ENCODE results near the gene CSRNP3. TPM values are rescaled to one million over a fixed set of nuclear protein-coding genes. Genes with fewer than 3 reads are reported as not detected.

CSRNP3 gene
- total and polyA plus RNA-seq, 2 donors (not counting 3 experiments of a cell fraction or from before 2014, with no cell fraction given): not detected

DNA sequence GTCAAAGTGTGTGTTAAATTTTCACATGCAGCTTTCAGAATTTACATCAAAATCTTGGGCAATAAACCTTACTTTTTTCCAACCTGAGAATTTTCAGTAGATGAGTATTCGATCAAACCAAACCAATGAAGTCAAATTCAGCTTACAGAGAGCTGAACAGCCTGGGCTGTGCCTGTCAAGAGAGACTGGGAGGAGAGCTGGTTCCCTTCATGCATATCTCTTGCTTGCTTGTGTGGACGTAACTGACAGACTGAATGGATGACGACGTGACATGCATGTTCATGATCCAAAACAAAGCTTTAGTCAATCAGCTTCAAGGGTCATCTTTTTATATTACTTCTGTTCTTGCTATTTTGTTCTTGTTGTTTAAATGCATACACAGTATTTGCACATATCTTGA, 179.3 kb downstream of the CSRNP3 start:
- H3K9ac ChIP-seq (replicated peaks; ENCODE audit: extremely low read depth, insufficient read depth, low read length): no peak overlapping the region
- intact Hi-C loops (cut with micrococcal nuclease): no loop called here
- H3K36me3 ChIP-seq (ENCODE audit: control insufficient read depth in 2 of 2, extremely low read depth in 1 of 2, insufficient read depth in 2 of 2, low read length in 2 of 2): no peaks in the 10 kb centered on the region
- BruUV-seq (replicated peaks): no TSS peak
- no peaks in the 10 kb centered on the region for H3K9me1 ChIP-seq (replicated peaks; ENCODE audit: control insufficient read depth, extremely low read depth, insufficient read depth, low read length)
- DNase-seq (ENCODE audit: low read depth, low spot score) (no peak), FAIRE-seq (no peak)
- H4K20me1 ChIP-seq (replicated peaks; ENCODE audit: control insufficient read depth, extremely low read depth, insufficient read depth, low read length): no peaks in the 10 kb centered on the region
- no peak overlapping the region for H3K4me2 ChIP-seq (ENCODE audit: insufficient read depth, low read length)
- H3K27me3 ChIP-seq (ENCODE audit: control insufficient read depth in 2 of 2, insufficient read depth in 2 of 2, low read length in 2 of 2): peaks cover 2% of the 10 kb centered on the region in 2 experiments
- no peak overlapping the region for H3K4me3 ChIP-seq (replicated peaks in 1 of 3; ENCODE audit: insufficient read depth in 1 of 3, low read depth in 1 of 3, low read length in 3 of 3)
- dilution Hi-C loops (cut with MboI; ENCODE audit: extremely low pct_ligation_motif_present, low sequenced_read_pairs): no loop called here
- H3K9me3 ChIP-seq (replicated peaks; ENCODE audit: control insufficient read depth, insufficient read depth, low read length): no peaks in the 10 kb centered on the region
- H3K4me1 ChIP-seq (ENCODE audit: control insufficient read depth, extremely low read depth, insufficient read depth, low read length): no peaks in the 10 kb centered on the region
- ChIA-PET CTCF (no interaction called here), POLR2A (no interaction called here)
- TF ChIP-seq FOS (IDR thresholded peaks at IDR 0.05; ENCODE audit: borderline replicate concordance, insufficient read depth, low read length) (no peak), JUN (IDR thresholded peaks at IDR 0.05; ENCODE audit: borderline replicate concordance, insufficient read depth, insufficient read length, low read depth) (no peak), EZH2 (IDR thresholded peaks at IDR 0.05; ENCODE audit: borderline replicate concordance, low read depth, low read length, severe bottlenecking) (no peak), POLR2AphosphoS5 (IDR thresholded peaks at IDR 0.05; ENCODE audit: insufficient read depth, low read depth, low read length) (no peak)
- no peaks in the 10 kb centered on the region for H3K79me2 ChIP-seq (ENCODE audit: control insufficient read depth, insufficient read depth, low read length)
- H3K27ac ChIP-seq (ENCODE audit: insufficient read depth, low read depth, low read length): no peak overlapping the region
- no peak overlapping the region for H2AFZ ChIP-seq (ENCODE audit: low read depth, low read length)

DNA sequence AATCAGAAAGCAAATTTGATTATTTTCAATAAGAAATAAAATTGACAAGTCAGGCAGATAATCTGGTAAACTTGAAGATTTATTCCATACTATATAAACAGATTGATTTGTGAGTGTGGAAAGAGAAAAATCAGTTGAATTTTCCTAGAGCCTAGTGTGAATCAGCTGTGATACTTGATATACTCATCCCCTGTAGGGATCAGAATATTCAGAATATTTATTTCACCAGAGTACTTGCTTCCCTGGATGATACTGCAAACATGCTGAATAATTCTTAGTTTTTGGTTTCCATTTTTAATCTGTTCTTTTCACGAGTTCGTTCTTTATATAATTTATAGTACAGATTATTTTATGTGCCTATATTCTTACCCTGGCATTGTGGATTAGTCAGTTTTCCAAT, 181.7 kb downstream of the CSRNP3 start:
- FAIRE-seq (no peak), DNase-seq (ENCODE audit: low read depth, low spot score) (no peak)
- no peak overlapping the region for H3K27ac ChIP-seq (ENCODE audit: insufficient read depth, low read depth, low read length)
- dilution Hi-C loops (cut with MboI; ENCODE audit: extremely low pct_ligation_motif_present, low sequenced_read_pairs): no loop called here
- H3K9me3 ChIP-seq (replicated peaks; ENCODE audit: control insufficient read depth, insufficient read depth, low read length): no peaks in the 10 kb centered on the region
- no peaks in the 10 kb centered on the region for H4K20me1 ChIP-seq (replicated peaks; ENCODE audit: control insufficient read depth, extremely low read depth, insufficient read depth, low read length)
- peaks cover 2% of the 10 kb centered on the region in 2 experiments for H3K27me3 ChIP-seq (ENCODE audit: control insufficient read depth in 2 of 2, insufficient read depth in 2 of 2, low read length in 2 of 2)
- no peak overlapping the region for H3K9ac ChIP-seq (replicated peaks; ENCODE audit: extremely low read depth, insufficient read depth, low read length)
- no peak overlapping the region for H3K4me3 ChIP-seq (replicated peaks in 1 of 3; ENCODE audit: insufficient read depth in 1 of 3, low read depth in 1 of 3, low read length in 3 of 3)
- H3K36me3 ChIP-seq (ENCODE audit: control insufficient read depth in 2 of 2, extremely low read depth in 1 of 2, insufficient read depth in 2 of 2, low read length in 2 of 2): no peaks in the 10 kb centered on the region
- no peaks in the 10 kb centered on the region for H3K9me1 ChIP-seq (replicated peaks; ENCODE audit: control insufficient read depth, extremely low read depth, insufficient read depth, low read length)
- no TSS peak for BruUV-seq (replicated peaks)
- intact Hi-C loops (cut with micrococcal nuclease): no loop called here
- ChIA-PET CTCF (no interaction called here), POLR2A (interaction anchor here (0.6 kb wide), 1 partner anchor 30 kb away, joined by 3 read pairs; no protein-coding TSS in a partner anchor)
- H2AFZ ChIP-seq (ENCODE audit: low read depth, low read length): no peak overlapping the region
- no peak overlapping the region for H3K4me2 ChIP-seq (ENCODE audit: insufficient read depth, low read length)
- H3K79me2 ChIP-seq (ENCODE audit: control insufficient read depth, insufficient read depth, low read length): no peaks in the 10 kb centered on the region
- H3K4me1 ChIP-seq (ENCODE audit: control insufficient read depth, extremely low read depth, insufficient read depth, low read length): no peaks in the 10 kb centered on the region
- no peak for TF ChIP-seq JUN (IDR thresholded peaks at IDR 0.05; ENCODE audit: borderline replicate concordance, insufficient read depth, insufficient read length, low read depth)
- TF ChIP-seq, protein P1, sequence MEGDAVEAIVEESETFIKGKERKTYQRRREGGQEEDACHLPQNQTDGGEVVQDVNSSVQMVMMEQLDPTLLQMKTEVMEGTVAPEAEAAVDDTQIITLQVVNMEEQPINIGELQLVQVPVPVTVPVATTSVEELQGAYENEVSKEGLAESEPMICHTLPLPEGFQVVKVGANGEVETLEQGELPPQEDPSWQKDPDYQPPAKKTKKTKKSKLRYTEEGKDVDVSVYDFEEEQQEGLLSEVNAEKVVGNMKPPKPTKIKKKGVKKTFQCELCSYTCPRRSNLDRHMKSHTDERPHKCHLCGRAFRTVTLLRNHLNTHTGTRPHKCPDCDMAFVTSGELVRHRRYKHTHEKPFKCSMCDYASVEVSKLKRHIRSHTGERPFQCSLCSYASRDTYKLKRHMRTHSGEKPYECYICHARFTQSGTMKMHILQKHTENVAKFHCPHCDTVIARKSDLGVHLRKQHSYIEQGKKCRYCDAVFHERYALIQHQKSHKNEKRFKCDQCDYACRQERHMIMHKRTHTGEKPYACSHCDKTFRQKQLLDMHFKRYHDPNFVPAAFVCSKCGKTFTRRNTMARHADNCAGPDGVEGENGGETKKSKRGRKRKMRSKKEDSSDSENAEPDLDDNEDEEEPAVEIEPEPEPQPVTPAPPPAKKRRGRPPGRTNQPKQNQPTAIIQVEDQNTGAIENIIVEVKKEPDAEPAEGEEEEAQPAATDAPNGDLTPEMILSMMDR (IDR thresholded peaks at IDR 0.05; ENCODE audit: extremely low read depth in 1 of 2, insufficient read depth in 1 of 2, low read depth in 1 of 2, low read length in 2 of 2): no peak
- TF ChIP-seq EZH2 (IDR thresholded peaks at IDR 0.05; ENCODE audit: borderline replicate concordance, low read depth, low read length, severe bottlenecking): no peak
